HG02885 (cell line): ENCODE results near the gene B3GAT3.
"Not testable (repeated sequence)": the region's sequence is repeated elsewhere in the genome, so short reads cannot be mapped to it uniquely, and the experiment has no call there.

Source experiments
- ATAC-seq: cut with Tn5 transposase; IDR thresholded peaks from one replicate; pipeline ENCODE4 v1.9.1; 2021; ENCODE audit warnings: mild to moderate bottlenecking; ENCODE audit not compliant: unreplicated experiment, poor library complexity

The B3GAT3 gene

DNA sequence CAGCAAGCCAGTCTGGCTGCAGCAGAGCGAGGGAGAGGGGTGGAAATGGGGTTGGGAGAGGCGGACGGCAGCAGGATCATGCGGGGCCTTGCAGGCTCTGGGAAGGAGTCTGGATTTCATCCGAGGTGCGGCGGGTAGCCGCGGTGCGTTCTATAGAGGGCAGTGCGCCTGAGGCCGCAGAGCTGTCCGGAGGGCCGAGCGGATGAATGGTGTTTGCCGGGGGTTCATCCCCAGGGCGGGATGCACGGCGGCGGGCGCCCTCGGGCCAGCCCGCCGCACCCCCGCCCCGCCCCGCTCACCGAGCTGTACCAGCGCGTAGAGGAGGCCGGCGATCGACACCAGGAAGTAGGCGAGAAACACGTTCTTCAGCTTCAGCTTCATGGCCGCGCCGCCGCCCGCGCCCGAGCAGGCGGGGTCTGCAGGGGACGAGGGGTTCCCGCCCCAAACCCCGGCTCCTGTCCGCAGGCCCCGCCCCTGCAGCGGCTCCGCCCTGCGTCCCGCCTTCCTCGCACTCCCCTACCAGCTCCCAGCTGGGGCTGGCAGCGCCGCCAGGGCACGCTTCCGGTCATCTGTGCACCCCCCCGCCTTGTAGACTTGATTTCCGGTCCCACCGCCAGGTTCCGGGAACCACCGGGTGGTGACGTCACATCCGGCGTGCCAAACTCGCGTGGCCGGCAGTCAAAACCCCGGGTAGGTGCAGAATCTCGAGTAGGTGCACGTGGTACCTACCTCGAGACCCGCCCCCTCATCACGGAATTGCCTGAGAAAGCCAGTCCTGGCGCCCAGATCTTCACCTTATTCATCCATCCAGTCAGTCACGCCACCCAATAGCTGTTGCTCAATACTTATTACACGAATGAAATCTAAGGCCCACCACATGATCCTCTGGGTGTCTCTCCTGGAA, at the start of gene B3GAT3:
Gene B3GAT3 (minus strand): TSS at position 420 of the 904 bp plus-strand sequence. CDS start 39 bp downstream, at position 381.
- ATAC-seq = peak; percentile 93

DNA sequence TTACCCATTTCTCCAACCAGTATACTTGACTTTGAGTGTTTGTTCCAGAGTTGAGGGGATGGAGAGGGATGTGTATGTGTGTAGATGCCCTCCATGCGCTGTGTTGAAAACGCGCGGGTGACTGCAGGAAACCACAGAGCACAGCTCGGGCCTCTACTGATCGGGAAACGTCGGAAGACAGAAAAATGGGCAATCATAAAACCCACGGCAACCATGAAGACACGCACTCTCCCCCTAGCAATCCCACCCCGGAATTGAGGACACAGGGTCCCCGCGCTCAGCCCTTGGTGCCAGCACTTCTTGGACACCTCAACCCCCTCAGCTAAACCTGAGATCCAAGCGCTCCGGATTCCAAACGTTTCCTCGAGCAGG, 49.4 kb upstream of the B3GAT3 start:
- peak; percentile 9 for ATAC-seq

DNA sequence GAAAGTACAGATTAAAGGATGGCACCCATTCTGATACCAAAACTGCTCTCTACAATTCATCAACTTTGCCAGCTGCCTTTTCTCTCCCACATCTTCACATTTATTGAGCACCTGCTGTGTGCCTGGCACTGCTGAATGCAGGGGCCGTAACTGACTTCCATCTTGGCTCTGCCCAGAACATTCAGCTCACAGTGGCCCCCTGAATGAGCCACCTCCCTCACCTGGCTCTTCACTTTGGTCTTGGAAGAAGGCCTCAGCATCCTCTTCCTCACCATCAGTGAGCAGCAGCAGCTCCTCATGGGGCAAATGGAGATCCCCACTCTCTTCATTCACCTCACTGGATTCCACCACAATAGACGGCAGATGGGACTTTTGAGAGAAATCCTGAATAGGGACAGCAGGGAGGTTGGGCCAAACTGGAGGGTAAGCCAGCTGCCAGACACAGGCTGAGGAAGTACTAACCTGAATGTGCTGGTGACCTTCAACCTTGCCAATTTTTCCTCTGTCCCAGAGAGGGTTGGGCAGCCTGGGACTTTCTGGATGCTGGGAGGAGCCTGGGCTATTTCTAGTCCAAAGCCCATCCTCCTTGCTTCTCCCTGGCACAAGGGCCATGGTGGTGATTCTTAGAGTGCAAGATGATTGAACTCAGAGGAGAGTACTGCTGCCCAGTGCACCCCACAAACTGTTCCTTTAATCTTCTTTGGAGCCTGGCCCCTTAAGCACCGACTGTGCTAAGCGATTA, 47.8 kb upstream of the B3GAT3 start:
- no peak for ATAC-seq

DNA sequence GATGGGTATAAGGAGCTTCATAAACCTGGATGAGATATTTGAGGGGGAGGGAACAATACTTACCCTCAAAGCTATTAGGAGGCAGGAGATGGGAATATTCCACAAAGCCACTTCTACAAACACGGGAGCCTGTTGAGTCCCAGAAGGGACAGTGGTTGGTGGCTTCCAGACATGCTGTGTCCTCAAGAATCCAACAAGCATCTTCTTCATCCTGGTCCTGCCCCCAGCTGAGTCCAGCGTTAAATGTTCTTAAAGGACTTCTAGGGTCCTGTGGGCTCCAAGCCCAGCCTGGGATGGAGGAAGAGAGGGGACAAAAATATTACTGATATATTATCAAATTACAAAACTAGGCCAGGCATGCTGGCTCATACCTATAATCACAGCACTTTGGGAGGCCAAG, 45.7 kb upstream of the B3GAT3 start:
- ATAC-seq = no peak

DNA sequence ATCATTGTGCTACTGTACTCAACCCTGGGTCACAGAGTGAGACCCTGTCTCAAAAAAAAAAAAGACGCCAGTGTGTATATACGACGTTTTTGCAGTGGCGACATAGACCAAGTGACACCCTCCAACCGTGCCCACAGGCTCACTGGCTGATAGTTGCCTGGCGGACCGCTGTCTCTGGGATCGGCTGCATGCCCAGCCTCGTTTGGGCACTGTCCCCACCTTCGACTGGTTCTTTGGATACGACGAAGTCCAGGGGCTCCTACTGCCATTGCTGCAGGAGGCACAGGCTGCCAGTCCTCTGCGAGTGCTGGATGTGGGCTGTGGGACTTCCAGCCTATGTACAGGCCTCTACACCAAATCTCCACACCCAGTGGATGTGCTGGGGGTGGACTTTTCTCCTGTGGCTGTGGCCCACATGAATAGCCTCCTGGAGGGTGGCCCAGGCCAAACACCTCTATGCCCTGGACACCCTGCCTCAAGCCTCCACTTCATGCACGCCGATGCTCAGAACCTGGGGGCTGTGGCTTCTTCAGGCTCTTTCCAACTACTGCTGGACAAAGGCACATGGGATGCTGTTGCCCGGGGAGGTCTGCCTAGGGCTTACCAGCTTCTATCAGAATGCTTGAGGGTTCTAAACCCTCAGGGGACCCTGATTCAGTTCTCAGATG, 44.6 kb upstream of the B3GAT3 start:
- ATAC-seq = no peak

DNA sequence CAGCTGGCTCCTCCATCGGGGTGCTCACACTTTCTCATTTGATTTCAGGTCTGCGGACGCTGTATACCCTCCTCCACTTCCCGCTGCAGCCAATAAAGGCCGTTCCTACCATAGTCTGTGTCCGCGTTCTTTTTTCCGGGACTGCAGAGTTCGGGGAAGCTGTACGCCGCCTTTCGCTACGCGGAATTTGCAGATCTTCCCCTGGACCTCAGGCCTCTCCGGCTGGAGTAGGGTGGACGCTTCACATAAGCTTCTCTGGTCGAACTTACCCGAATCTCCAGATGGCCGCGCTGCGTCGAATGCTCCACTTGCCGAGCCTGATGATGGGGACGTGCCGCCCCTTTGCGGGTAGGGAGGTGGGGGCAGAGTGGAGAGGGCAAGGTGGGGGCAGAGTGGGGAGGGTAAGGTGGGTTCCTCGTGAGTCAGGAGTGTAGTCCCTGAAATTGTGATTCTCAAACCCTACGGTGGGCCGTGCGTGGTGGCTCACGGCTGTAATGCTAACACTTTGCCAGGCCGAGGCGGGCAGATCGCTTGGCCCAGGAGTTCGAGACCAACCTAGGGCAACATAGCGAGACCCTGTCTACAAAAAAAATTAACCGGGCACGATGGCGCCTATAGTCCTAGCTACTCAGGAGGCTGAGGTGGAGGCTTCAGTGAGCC, 43.9 kb upstream of the B3GAT3 start:
- peak; percentile 8 for ATAC-seq

DNA sequence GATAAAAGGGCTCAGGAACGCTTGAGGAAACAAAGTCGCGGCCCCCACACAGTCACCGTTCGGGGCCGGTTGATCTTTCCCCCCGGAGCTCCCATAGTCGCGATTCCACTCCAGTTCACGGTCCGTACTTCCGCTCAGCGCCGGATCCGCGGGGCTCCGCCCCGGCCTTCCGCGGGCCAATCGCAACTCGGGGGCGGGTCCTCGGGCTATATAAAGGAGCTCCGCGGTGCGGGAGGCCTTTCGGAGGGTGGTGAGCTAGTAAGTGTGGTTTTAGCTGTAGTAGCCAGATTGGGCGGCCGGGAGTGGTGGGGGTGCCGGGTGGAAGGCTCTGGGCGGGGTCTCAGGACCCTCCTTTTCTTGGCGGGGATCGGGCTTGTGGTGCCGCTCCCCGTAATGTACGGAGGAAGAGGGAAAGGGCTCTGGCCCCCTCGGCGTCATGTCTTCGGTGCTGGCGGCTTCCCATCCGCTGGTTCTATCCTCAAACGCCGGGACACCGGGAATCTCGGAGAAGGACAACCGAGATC, 43.4 kb upstream of the B3GAT3 start, which contains the start of the genes C11orf98 and CSKMT:
Gene C11orf98 (minus strand): TSS at position 136 of the 524 bp plus-strand sequence. CDS start 41 bp downstream, at position 95.
Gene CSKMT (plus strand): TSS at position 238 of the 524 bp plus-strand sequence. CDS start 568 bp downstream, outside the sequence.
- peak; percentile 84 for ATAC-seq

DNA sequence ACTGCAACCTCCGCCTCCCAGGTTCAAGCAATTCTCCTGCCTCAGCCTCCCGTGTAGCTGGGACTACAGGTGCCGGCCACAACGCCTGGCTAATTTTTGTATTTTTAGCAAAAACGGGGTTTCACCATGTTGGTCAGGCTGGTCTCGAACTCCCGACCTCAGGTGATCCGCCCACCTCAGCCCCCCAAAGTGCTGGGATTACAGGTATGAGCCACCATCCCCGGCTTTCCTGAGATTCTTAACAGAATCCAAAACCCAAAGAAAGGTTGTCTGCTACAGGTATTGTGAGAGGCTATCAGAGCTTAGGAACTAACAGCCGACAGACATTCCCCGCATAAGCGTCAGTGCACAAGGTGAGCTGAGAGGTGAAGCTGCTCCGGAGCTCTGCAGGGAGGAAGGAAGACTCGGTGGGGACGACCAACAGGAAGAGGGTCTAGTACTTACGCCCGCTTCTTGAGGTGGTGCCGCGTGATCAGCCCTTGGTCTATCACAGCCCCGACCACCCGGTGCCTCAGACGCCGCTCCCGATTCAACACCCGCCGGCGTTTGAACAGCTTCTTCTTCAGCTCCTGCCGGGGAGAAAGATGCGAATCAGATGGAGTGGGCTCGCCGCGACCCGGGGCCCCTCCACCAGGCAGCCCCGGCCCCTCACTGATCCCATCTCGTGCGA, 42.8 kb upstream of the B3GAT3 start:
- peak; percentile 24 for ATAC-seq

DNA sequence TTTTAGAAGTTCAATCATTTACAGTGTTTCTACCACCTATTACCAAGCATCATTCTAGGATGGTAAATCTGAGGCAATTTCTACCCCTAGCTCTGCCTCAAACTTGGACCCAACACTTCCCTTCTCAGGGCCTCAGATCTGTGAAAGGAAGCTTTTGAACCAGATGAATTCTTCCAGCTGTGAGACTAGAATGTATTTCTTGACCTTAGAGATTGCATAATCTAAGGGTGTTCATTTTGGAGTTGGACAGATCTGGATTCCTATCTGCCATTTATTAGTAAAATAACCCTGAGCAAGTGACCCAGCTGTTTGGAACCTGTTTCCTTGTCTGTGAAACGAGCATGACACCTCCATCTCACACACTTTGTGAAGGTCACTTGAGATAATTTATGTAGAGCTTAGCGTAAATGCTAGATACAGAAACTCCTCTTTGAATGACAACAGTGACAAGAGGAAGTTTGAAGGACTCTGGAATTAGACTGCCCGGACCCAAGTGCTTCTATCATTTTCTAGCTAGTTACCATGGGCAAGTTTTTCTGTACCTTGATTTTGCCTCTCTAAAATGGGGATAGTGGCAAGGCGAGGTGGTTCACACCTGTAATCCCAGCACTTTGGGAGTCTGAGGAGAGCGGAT, 35.1 kb upstream of the B3GAT3 start:
- ATAC-seq = no peak

DNA sequence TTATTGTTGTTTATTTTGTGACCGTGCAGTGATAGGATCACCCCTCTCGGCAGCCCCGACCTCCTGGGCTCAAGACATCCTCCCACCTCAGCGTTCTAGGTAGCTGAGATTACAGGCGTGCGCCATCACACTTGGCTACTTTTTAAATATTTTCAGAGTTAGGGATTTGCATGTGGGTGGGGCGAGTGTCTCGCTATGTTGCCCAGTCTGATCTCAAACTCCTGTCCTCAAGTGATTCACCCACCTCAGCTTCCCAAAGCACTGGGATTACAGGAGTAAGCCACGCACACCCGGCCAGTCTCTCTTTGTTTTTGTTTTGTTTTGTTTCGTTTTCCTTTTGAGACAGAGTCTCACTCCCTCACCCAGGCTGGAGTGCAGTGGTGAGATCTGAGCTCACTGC, 32.5 kb upstream of the B3GAT3 start:
- no peak for ATAC-seq

DNA sequence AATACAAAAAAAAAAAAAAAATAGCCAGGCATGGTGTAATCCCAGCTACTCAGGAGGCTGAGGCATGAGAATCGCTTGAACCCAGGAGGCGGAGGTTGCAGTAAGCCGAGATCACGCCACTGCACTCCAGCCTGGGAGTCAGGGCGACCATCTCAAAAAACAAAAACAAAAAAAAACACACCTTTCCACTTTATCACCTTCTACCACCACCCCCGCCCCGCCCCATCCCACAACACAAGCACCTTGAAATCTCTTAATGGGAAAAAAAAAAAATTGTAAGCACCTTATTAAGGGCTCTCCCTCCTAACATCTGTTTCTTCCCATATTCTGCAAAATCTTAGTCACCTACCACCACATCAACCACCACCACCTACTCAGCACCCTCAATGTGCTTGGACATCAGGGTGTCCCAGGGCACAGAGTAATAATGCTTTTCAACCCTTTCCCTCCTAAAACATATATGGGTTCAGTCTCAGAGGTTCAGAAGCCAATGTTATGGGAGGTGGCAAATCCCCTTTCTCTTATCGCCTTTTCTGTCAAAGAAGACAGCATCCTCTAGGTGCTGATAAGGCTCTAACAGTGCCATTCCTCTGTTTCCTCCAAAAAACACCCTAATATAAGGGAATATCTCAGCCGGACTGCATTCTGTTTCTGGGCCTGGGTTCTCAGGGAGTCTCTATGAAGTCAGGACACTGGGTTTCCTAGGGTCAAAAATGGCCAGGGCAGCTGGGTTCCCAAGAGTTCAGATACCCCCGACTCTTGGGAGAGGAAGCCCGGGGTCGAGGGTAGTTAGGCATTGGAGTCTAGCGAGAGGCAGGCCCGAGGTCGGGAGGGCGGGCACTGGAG, 30.6 kb upstream of the B3GAT3 start:
- ATAC-seq = no peak

DNA sequence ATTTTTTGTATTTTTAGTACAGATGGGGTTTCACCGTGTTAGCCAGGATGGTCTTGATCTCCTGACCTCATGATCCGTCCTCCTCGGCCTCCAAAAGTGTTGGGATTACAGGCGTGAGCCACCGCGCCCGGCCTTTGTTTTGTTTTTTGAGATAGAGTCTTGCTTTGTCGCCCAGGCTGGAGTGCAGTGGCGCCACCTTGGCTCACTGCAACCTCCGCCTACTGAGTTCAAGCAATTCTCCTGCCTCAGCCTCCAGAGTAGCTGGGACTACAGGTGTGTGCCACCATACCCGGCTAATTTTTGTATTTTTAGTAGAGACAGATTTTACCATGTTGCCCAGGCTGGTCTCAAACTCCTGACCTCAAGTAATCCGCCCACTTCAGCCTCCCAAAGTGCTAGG, 28.5 kb upstream of the B3GAT3 start:
- ATAC-seq = not testable (repeated sequence)

DNA sequence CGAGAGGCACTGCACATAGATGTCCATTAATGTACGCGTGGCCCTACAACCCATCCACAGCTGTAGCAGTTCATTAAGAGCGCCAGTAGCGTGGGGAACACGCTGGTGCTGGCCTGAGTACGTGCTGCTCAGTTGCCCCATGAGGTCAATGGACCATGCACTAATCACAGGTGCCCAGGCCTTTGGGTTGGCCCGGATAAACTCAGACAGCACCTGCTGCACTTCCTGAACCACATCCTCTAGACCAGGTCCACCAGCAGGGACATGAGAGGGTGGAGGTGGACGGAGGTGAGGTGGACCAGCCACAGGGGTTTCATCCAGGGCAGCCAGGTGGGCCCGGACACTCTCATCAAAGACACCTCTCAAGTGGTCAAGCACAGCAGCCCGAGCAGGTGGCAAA, 27.7 kb upstream of the B3GAT3 start:
- no peak for ATAC-seq

DNA sequence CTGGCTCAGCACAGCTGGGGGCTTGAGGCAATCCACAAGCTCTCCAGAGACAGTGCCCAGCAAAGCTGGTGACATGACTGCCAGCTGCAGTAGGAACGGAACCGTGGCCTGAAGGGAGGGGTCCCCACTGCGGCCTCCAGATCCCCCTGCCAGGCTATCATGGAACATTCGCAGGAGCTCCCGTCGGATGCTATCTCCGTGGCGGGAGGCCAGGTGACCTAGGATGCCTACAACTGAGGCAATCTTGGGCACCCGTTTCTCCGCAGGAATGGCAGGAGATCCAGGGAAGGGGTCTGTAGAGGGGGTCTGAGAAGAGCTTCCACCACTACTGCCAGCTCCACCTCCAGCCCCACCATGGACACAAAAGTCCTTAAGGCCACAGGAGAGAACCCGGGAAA, 27.2 kb upstream of the B3GAT3 start:
- no peak for ATAC-seq

DNA sequence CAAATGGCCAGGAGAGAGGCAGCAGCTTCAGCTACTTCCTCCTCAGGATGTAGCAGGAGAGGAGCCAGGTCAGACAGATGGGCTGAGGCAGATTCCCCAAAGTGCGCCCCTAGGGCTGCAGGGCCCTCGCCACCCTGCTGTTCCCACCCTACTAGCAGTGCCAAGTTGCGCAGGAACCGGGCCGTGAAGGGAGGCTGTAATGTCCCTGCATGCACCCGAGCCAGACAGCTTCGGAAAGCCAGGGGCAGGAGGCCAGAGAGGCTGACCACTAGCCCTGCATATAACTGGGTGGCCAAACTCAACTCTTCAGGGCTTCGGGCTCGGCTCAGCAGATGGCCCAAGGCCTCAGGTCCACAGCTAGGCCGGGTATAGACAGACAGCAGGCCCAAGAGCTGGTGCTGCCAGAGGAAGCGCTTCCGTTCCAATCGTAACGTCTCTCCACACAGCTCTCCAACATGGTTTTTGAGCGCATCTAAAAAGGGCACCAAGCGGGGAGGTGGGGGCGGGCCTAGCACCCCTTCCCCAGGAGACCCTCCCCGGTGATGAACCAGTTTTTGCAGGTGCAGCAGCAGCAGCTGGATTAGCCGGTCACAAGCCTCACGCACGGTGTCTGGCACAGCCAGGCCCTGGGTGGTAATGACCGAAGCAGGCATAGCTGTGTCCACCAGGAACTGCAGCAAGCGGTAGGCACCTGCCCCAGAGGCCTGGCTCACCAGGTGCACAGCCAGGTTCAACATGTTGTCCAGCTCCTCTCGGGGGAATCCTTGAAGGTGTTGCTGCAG, 26.6 kb upstream of the B3GAT3 start:
- ATAC-seq = no peak

DNA sequence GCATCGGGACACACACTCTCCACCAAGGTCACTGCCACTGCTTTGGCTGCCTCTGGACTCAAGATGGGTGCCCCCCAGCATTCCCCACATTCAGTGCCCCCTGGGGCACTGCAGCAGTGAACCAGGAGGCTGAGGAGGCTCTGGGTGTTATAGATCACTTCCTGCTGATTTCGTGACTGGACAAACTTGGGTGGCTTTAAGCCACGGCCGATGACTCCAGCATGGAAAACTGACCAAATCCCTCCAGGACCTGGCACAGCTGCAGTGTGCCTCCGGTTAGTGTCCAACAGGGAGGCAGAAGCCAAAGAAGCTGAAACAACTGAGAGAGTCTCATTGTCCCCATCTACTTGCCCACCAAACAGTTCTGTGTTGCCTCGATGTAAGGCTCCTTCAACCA, 25.8 kb upstream of the B3GAT3 start:
- ATAC-seq = no peak

DNA sequence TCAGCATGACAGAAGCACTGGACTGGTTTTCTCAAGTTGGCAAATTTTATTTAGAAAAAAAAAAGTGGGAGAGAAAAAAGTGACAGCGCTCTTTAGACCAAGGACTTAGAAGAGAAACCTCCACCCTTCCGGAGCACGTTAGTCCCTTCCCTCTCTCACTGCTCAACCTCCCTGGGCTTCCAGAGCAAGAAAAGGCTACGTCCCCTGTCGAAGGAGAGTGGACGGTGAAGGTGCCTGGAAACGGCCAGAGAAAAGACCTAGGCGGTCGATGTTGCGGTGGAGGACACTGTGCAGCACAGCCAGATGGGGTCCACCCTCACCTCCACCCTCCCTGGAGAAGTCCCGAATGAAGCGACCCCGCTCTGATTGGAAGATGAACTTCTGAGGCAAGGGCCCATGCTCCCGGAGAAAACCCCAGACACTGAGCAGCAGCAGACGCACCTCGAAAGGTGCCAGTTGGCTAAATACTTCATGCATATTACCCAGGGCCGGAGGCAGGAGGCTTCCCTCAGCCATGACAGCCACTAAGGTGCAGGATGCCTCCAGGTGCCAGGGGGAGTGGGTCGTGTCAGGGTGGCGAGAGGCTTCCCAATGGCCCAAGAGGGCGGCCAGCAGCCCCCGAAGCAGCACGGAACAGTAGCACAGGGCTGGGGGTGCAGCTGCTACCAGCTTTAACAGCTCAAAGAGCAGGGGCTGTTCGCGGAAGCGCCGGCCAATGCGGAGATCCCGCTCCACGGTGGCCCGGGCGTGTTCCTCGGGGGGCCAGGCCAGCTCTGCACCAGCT, 25.2 kb upstream of the B3GAT3 start:
- ATAC-seq = no peak
